Kidney (tissue), 14 donors: ENCODE measurements around the gene SMC5. TPM values are rescaled to one million over a fixed set of nuclear protein-coding genes. Genes with fewer than 3 reads are reported as not detected.

Experiments
- DNase-seq, 5 donors: peaks; one replicate each; pipeline ENCODE4 v3.0.0-alpha.2; 2013 to 2020
- FAIRE-seq: peaks from 2 replicates; lab custom pipeline; 2012; peaks lifted over from hg19 to GRCh38; lab: Jason Lieb, UNC
- H3K27ac ChIP-seq, 2 donors: one replicate each; pipeline ENCODE4 v1.7.0; 2013; ENCODE audit warnings: low read depth in 2 of 2, low read length in 2 of 2, inconsistent platforms in 1 of 2
- H3K27me3 ChIP-seq: one replicate; pipeline ENCODE4 v1.7.1; 2013; ENCODE audit warnings: low read length, inconsistent platforms; ENCODE audit not compliant: control insufficient read depth, insufficient read depth
- H3K36me3 ChIP-seq, 3 donors: one replicate each; pipeline versions ENCODE4 v1.7.0 to v1.7.1; 2013; ENCODE audit warnings: low read length in 3 of 3, control low read depth in 1 of 3, inconsistent platforms in 1 of 3; ENCODE audit not compliant: insufficient read depth in 3 of 3, control insufficient read depth in 2 of 3
- H3K4me1 ChIP-seq, 3 donors: one replicate each; pipeline versions ENCODE4 v1.7.0 to v1.7.1; 2013; ENCODE audit warnings: low read length in 3 of 3, inconsistent platforms in 1 of 3, low read depth in 1 of 3; ENCODE audit not compliant: control insufficient read depth in 2 of 3, insufficient read depth in 2 of 3
- H3K4me3 ChIP-seq, 3 donors: one replicate each; pipeline versions ENCODE4 v1.7.0 to v1.8.1; 2013; ENCODE audit warnings: low read length in 3 of 3, control low read depth in 1 of 3, inconsistent platforms in 1 of 3
- H3K9ac ChIP-seq, 3 donors: one replicate each; pipeline versions ENCODE4 v1.7.0 to v1.7.1; 2013; ENCODE audit warnings: low read length in 3 of 3, control low read depth in 1 of 3, inconsistent platforms in 1 of 3
- H3K9me3 ChIP-seq, 3 donors: one replicate each; pipeline versions ENCODE4 v1.7.0 to v1.7.1; 2013; ENCODE audit warnings: low read length in 3 of 3, control low read depth in 1 of 3, inconsistent platforms in 1 of 3; ENCODE audit not compliant: control insufficient read depth in 2 of 3, insufficient read depth in 1 of 3
- CTCF ChIP-seq: IDR thresholded peaks from 3 replicates; pipeline ENCODE4 v1.5.1; 2012; ENCODE audit warnings: mild to moderate bottlenecking, moderate library complexity, borderline replicate concordance; ENCODE audit not compliant: insufficient read depth; ENCODE audit errors: extremely low read depth
- intact Hi-C: fragments of 100-400 bp; cut with DNase I; formaldehyde crosslinking; loops from one replicate; pipeline ENCODE4 v1.11.1; 2022
- polyA plus RNA-seq: library from polyadenylated mRNA; stranded (reverse); fragments of 350-450 nt; fragmentation: Illumina TruSeq; extraction: RNeasy Lipid Tissue Mini Kit (QIAGEN cat#74804); gene quantifications from one replicate; pipeline ENCODE4 v1.2.3, GENCODE V29; 2014; ENCODE audit warnings: low read depth, low replicate concordance; ENCODE audit not compliant: insufficient read depth
- total RNA-seq: library from RNA; stranded (reverse); fragmentation: NEBNext Ultra II Directional; extraction: Animal tissue kit (Norgen Biotek cat#: 25700); gene quantifications from one replicate; pipeline ENCODE4 v1.2.1, GENCODE V29; 2021
- donor health status: control.
- donor health status: control.
- donor health status: control.
- donor health status: control.
- donor health status: control.
- donor health status: DM: yes; HTN: yes; CAD: no.
- donor health status: Normal renal cell carcinoma (clear cell type).

Gene SMC5
- total and polyA plus RNA-seq, 2 donors from 2014 or later = 5.5 to 29.6 TPM

GRCh38 chr9:70291446-70291845, 32.7 kb downstream of the SMC5 start:
- Histone ChIP-seq H3K27ac (no peak overlapping the region), H3K9ac (no peak overlapping the region), H3K4me1 (no peaks in the 10 kb centered on the region), H3K4me3 (no peak overlapping the region), H3K27me3 (no peaks in the 10 kb centered on the region), H3K9me3 (peaks cover 0 to 13% (median 0%) of the 10 kb centered on the region in 3 donors), H3K36me3 (peaks cover 0 to 4% (median 2%) of the 10 kb centered on the region in 3 donors)
- DNase-seq = no peak
- intact Hi-C loops = no loop called here
- no peak for FAIRE-seq
- no peak for TF ChIP-seq CTCF

- Histone ChIP-seq H3K36me3 (peaks cover 0 to 5% (median 2%) of the 10 kb centered on the region in 3 donors), H3K4me3 (no peak overlapping the region), H3K4me1 (no peaks in the 10 kb centered on the region), H3K9me3 (peaks cover 0 to 13% (median 0%) of the 10 kb centered on the region in 3 donors), H3K27me3 (no peaks in the 10 kb centered on the region), H3K27ac (no peak overlapping the region), H3K9ac (no peak overlapping the region)
- FAIRE-seq = no peak
- TF ChIP-seq CTCF = no peak
- intact Hi-C loops = no loop called here
- no peak for DNase-seq
Measured at GRCh38 chr9:70292253-70292652, 33.5 kb downstream of the SMC5 start.

- intact Hi-C loops = no loop called here
- Histone ChIP-seq H3K36me3 (peaks cover 0 to 8% (median 0%) of the 10 kb centered on the region in 3 donors), H3K4me1 (no peaks in the 10 kb centered on the region), H3K27ac (no peak overlapping the region), H3K4me3 (no peak overlapping the region), H3K27me3 (no peaks in the 10 kb centered on the region), H3K9me3 (peaks cover 0 to 13% (median 0%) of the 10 kb centered on the region in 3 donors), H3K9ac (no peak overlapping the region)
- DNase-seq = no peak
- no peak for FAIRE-seq
- TF ChIP-seq CTCF = no peak
Measured at GRCh38 chr9:70293214-70293613, 34.4 kb downstream of the SMC5 start.

- Histone ChIP-seq H3K9ac (no peak overlapping the region), H3K27me3 (no peaks in the 10 kb centered on the region), H3K9me3 (peaks cover 0 to 3% (median 0%) of the 10 kb centered on the region in 3 donors), H3K27ac (no peak overlapping the region), H3K4me1 (no peaks in the 10 kb centered on the region), H3K36me3 (peaks cover 7 to 20% (median 10%) of the 10 kb centered on the region in 3 donors), H3K4me3 (no peak overlapping the region)
- intact Hi-C loops = no loop called here
- FAIRE-seq (peak; percentile 23), DNase-seq (no peak)
- no peak for TF ChIP-seq CTCF
Measured at GRCh38 chr9:70297141-70297540, 38.4 kb downstream of the SMC5 start.
